Measurements from ENCODE around the gene ZNF512. TPM values are rescaled to one million over a fixed set of nuclear protein-coding genes. Genes with fewer than 3 reads are reported as not detected.

The ZNF512 gene
- total RNA-seq, 2 donors from 2014 or later: 13.8 to 14.6 TPM

- Histone ChIP-seq H3K36me3 (peaks cover 9% of the 10 kb centered on the region), H3K4me1 (no peaks in the 10 kb centered on the region), H3K9me3 (no peaks in the 10 kb centered on the region), H3K9ac (ENCODE audit: low read depth in 2 of 2, low read length in 2 of 2) (no peak overlapping the region), H3K27ac (no peak overlapping the region), H3K4me3 (no peak overlapping the region), H3K27me3 (no peaks in the 10 kb centered on the region)
- no peak for DNase-seq
- TF ChIP-seq, protein P1, sequence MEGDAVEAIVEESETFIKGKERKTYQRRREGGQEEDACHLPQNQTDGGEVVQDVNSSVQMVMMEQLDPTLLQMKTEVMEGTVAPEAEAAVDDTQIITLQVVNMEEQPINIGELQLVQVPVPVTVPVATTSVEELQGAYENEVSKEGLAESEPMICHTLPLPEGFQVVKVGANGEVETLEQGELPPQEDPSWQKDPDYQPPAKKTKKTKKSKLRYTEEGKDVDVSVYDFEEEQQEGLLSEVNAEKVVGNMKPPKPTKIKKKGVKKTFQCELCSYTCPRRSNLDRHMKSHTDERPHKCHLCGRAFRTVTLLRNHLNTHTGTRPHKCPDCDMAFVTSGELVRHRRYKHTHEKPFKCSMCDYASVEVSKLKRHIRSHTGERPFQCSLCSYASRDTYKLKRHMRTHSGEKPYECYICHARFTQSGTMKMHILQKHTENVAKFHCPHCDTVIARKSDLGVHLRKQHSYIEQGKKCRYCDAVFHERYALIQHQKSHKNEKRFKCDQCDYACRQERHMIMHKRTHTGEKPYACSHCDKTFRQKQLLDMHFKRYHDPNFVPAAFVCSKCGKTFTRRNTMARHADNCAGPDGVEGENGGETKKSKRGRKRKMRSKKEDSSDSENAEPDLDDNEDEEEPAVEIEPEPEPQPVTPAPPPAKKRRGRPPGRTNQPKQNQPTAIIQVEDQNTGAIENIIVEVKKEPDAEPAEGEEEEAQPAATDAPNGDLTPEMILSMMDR (IDR thresholded peaks at IDR 0.05): no peak
- intact Hi-C loops (cut with DNase I): no loop called here
Measured at GRCh38 chr2:27647737-27648136, 64.9 kb downstream of the ZNF512 start.

GRCh38 chr2:27651056-27651455 lies 68.2 kb downstream of the ZNF512 start:
- Histone ChIP-seq H3K9ac (ENCODE audit: low read depth in 2 of 2, low read length in 2 of 2) (no peak overlapping the region), H3K9me3 (no peaks in the 10 kb centered on the region), H3K4me3 (no peak overlapping the region), H3K36me3 (peaks cover 9% of the 10 kb centered on the region), H3K27ac (no peak overlapping the region), H3K4me1 (no peaks in the 10 kb centered on the region), H3K27me3 (no peaks in the 10 kb centered on the region)
- TF ChIP-seq, protein P1 (IDR thresholded peaks at IDR 0.05): no peak
- intact Hi-C loops (cut with DNase I): no loop called here
- no peak for DNase-seq

DNA sequence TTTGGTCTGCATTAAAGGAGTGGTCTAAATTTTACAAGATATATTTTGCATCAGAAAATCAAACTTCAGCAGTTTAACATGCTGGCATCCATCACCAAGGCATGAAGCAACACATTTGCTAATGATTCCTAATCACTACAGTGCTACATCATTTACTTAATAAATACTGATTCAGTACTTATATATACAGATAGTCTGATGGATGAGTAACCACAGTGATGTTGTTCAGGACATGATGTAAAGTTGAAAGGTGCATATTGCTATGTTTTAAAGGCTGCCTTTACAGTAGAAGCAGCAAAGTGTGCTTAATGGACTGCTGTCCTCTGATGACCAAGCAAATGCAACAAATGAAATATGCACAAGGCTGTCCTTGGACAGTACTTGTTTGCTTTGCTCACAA lies 69.5 kb downstream of the ZNF512 start:
- intact Hi-C loops (cut with DNase I): no loop called here
- Histone ChIP-seq H3K4me1 (no peaks in the 10 kb centered on the region), H3K36me3 (peaks cover 12% of the 10 kb centered on the region), H3K4me3 (no peak overlapping the region), H3K27me3 (no peaks in the 10 kb centered on the region), H3K27ac (no peak overlapping the region), H3K9ac (ENCODE audit: low read depth in 2 of 2, low read length in 2 of 2) (no peak overlapping the region), H3K9me3 (no peaks in the 10 kb centered on the region)
- DNase-seq: no peak
- TF ChIP-seq, protein P1 (IDR thresholded peaks at IDR 0.05): no peak

DNA sequence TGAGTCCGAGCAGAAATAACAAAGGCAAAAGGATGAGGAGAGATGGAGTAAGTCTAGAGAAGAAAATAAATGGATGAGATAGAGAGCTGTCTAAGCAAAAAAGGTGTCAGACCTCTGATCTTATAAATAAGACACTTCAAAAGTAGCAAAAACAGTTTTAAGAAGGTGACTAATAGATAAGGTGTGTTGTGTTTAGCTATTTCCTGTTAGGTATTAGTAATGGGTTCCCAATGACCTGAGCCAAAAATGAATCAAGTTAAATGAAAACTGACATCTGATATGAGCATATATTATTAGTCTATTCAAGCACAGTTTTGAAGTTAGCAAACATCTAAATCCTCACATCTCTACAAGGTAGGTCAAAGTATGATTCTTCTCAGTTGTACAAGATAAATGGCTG lies 69.9 kb downstream of the ZNF512 start:
- Histone ChIP-seq H3K27me3 (no peaks in the 10 kb centered on the region), H3K36me3 (peaks cover 12% of the 10 kb centered on the region), H3K4me1 (no peaks in the 10 kb centered on the region), H3K9ac (ENCODE audit: low read depth in 2 of 2, low read length in 2 of 2) (no peak overlapping the region), H3K9me3 (no peaks in the 10 kb centered on the region), H3K4me3 (no peak overlapping the region), H3K27ac (no peak overlapping the region)
- TF ChIP-seq, protein P1 (IDR thresholded peaks at IDR 0.05): no peak
- DNase-seq: no peak
- intact Hi-C loops (cut with DNase I): no loop called here

DNA sequence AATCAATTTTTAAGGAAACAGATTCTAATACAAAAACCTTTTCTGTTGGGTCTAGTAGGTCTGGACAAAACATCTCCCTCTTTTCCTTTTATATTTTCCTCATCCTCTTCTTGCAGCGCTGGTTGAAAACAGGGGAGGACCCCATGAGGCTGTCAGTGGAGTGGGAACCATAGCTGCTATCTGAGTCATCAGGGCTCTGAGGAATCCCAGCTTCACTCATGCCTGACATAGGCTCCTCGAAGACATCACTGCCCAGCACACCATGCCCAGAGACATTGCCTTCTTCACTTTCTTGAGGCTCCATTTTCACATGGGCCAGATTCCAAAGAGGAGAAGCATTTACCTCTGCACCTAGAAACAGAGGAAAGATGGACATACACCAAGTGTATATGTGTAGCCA lies 70.6 kb downstream of the ZNF512 start:
- TF ChIP-seq, protein P1 (IDR thresholded peaks at IDR 0.05): no peak
- DNase-seq: no peak
- no peaks in the 10 kb centered on the region for H3K9me3 ChIP-seq
- no peaks in the 10 kb centered on the region for H3K27me3 ChIP-seq
- H3K36me3 ChIP-seq: peaks cover 13% of the 10 kb centered on the region
- no peak overlapping the region for H3K4me3 ChIP-seq
- no peak overlapping the region for H3K27ac ChIP-seq
- intact Hi-C loops (cut with DNase I): no loop called here
- no peaks in the 10 kb centered on the region for H3K4me1 ChIP-seq
- no peak overlapping the region for H3K9ac ChIP-seq (ENCODE audit: low read depth in 2 of 2, low read length in 2 of 2)

Measured in colonic mucosa (tissue), 4 donors.